Neural crest cell (in vitro differentiated cells): ENCODE measurements around the gene GPR39. TPM values are rescaled to one million over a fixed set of nuclear protein-coding genes. Genes with fewer than 3 reads are reported as not detected.

ENCODE experiments used
- DNase-seq: peaks from one replicate; pipeline ENCODE4 v3.0.0; 2021; ENCODE audit warnings: low read depth, mixed read lengths, low spot score
- H3K27ac Mint-ChIP-seq: one replicate; pipeline ENCODE4 v1.8.0; 2021; ENCODE audit warnings: mild to moderate bottlenecking, mixed read lengths; ENCODE audit not compliant: unreplicated experiment
- H3K27me3 Mint-ChIP-seq: 2 replicates; pipeline ENCODE4 v1.8.0; 2021; ENCODE audit warnings: low read depth, mild to moderate bottlenecking, mixed read lengths
- H3K36me3 Mint-ChIP-seq: 2 replicates; pipeline ENCODE4 v1.8.0; 2021; ENCODE audit warnings: low read depth, mild to moderate bottlenecking, mixed read lengths
- H3K4me1 Mint-ChIP-seq: 2 replicates; pipeline ENCODE4 v1.8.0; 2021; ENCODE audit warnings: mixed read lengths
- H3K4me3 Mint-ChIP-seq: one replicate; pipeline ENCODE4 v1.8.0; 2021; ENCODE audit warnings: mild to moderate bottlenecking, mixed read lengths
- H3K9me3 Mint-ChIP-seq: 2 replicates; pipeline ENCODE4 v1.8.0; 2021; ENCODE audit warnings: mixed read lengths
- CTCF ChIP-seq: fragments of 200-600 bp; sonication (generic); conservative IDR thresholded peaks from 2 replicates; pipeline ENCODE4 v1.5.0; 2021; ENCODE audit warnings: antibody characterized with exemption, mild to moderate bottlenecking
- total RNA-seq: library from RNA; stranded (reverse); gene quantifications from 2 replicates; pipeline ENCODE4 v1.2.1, GENCODE V29; 2021

GPR39 gene
- total RNA-seq, 1 donor from 2014 or later = 0.35 TPM

- Mint-ChIP-seq H3K9me3 (no peaks in the 10 kb centered on the region), H3K27me3 (no peaks in the 10 kb centered on the region), H3K4me1 (peaks cover 56% of the 10 kb centered on the region), H3K4me3 (no peak overlapping the region), H3K27ac (no peak overlapping the region), H3K36me3 (no peaks in the 10 kb centered on the region)
- no peak for TF ChIP-seq CTCF
- DNase-seq = no peak
Observed at GRCh38 chr2:132584976-132585817, 168.6 kb downstream of the GPR39 start.

GRCh38 chr2:132586101-132586511, 169.5 kb downstream of the GPR39 start:
- H3K36me3 Mint-ChIP-seq = no peaks in the 10 kb centered on the region
- TF ChIP-seq CTCF = no peak
- H3K27me3 Mint-ChIP-seq = no peaks in the 10 kb centered on the region
- H3K4me1 Mint-ChIP-seq = peaks cover 61% of the 10 kb centered on the region
- H3K9me3 Mint-ChIP-seq = peaks cover 4% of the 10 kb centered on the region
- H3K27ac Mint-ChIP-seq = peak overlapping the region; percentile 47
- peak overlapping the region; percentile 58 for H3K4me3 Mint-ChIP-seq
- peak; percentile 4 for DNase-seq

GRCh38 chr2:132586835-132587234, 170.2 kb downstream of the GPR39 start:
- H3K9me3 Mint-ChIP-seq = peaks cover 4% of the 10 kb centered on the region
- H3K36me3 Mint-ChIP-seq = no peaks in the 10 kb centered on the region
- DNase-seq = no peak
- no peaks in the 10 kb centered on the region for H3K27me3 Mint-ChIP-seq
- no peak overlapping the region for H3K27ac Mint-ChIP-seq
- TF ChIP-seq CTCF = no peak
- no peak overlapping the region for H3K4me3 Mint-ChIP-seq
- H3K4me1 Mint-ChIP-seq = peaks cover 61% of the 10 kb centered on the region

GRCh38 chr2:132588576-132588975, 172.0 kb downstream of the GPR39 start:
- Mint-ChIP-seq H3K4me1 (peaks cover 55% of the 10 kb centered on the region), H3K9me3 (peaks cover 4% of the 10 kb centered on the region), H3K36me3 (no peaks in the 10 kb centered on the region), H3K27ac (no peak overlapping the region), H3K4me3 (no peak overlapping the region), H3K27me3 (no peaks in the 10 kb centered on the region)
- no peak for DNase-seq
- no peak for TF ChIP-seq CTCF

GRCh38 chr2:132589111-132589830, 172.7 kb downstream of the GPR39 start:
- no peaks in the 10 kb centered on the region for H3K36me3 Mint-ChIP-seq
- peak; percentile 30 for DNase-seq
- peaks cover 4% of the 10 kb centered on the region for H3K9me3 Mint-ChIP-seq
- peaks cover 53% of the 10 kb centered on the region for H3K4me1 Mint-ChIP-seq
- H3K4me3 Mint-ChIP-seq = peak overlapping the region; percentile 35
- H3K27me3 Mint-ChIP-seq = no peaks in the 10 kb centered on the region
- no peak overlapping the region for H3K27ac Mint-ChIP-seq
- no peak for TF ChIP-seq CTCF
